Measurements from ENCODE around the gene KIF23.
"Not testable (repeated sequence)": the region's sequence is repeated elsewhere in the genome, so short reads cannot be mapped to it uniquely, and the experiment has no call there.

Gene KIF23

GRCh38 chr15:69439623-69440022, 25.5 kb downstream of the KIF23 start:
- no peak for DNase-seq

- DNase-seq, result no peak
Measured at GRCh38 chr15:69443032-69443611, 29.0 kb downstream of the KIF23 start.

- no peak for DNase-seq
Measured at GRCh38 chr15:69444686-69445085, 30.5 kb downstream of the KIF23 start.

- no peak for DNase-seq
Measured at GRCh38 chr15:69446953-69447352, 32.8 kb downstream of the KIF23 start.

GRCh38 chr15:69450221-69450620, 36.1 kb downstream of the KIF23 start:
- DNase-seq, result not testable (repeated sequence)

GRCh38 chr15:69450968-69451695, 37.0 kb downstream of the KIF23 start:
- DNase-seq, result no peak

GRCh38 chr15:69451951-69452691, 38.0 kb downstream of the KIF23 start:
- no peak for DNase-seq

- peak; percentile 88 for DNase-seq
Measured at GRCh38 chr15:69452692-69453521, 38.8 kb downstream of the KIF23 start, which contains the start of gene RPLP1. TSS of gene RPLP1 (plus strand) at chr15:69452818. CDS start at chr15:69452949, 131 bp downstream.

GRCh38 chr15:69454953-69455352, 40.8 kb downstream of the KIF23 start:
- no peak for DNase-seq

- DNase-seq, result no peak
Measured at GRCh38 chr15:69456208-69457166, 42.3 kb downstream of the KIF23 start.

- no peak for DNase-seq
Measured at GRCh38 chr15:69457304-69458280, 43.4 kb downstream of the KIF23 start.

- DNase-seq, result no peak
Measured at GRCh38 chr15:69459066-69459465, 44.9 kb downstream of the KIF23 start.

GRCh38 chr15:69460481-69460880, 46.3 kb downstream of the KIF23 start:
- no peak for DNase-seq

- no peak for DNase-seq
Measured at GRCh38 chr15:69462030-69462492, 47.9 kb downstream of the KIF23 start.

- DNase-seq, result peak; percentile 83
Measured at GRCh38 chr15:69462493-69463181, 48.5 kb downstream of the KIF23 start.

GRCh38 chr15:69463182-69463756, 49.1 kb downstream of the KIF23 start:
- no peak for DNase-seq

- no peak for DNase-seq
Measured at GRCh38 chr15:69465253-69465652, 51.1 kb downstream of the KIF23 start.

GRCh38 chr15:69466733-69467132, 52.6 kb downstream of the KIF23 start:
- no peak for DNase-seq

GRCh38 chr15:69467636-69468035, 53.5 kb downstream of the KIF23 start:
- DNase-seq, result no peak
